Activated T-cell treated with anti-CD3 and anti-CD28 coated beads, Interleukin-2, amount 50 U/mL, for 72 hours (primary cell): ENCODE results near the gene CDKAL1. TPM values are rescaled to one million over a fixed set of nuclear protein-coding genes. Genes with fewer than 3 reads are reported as not detected.
"Not testable (repeated sequence)": the region's sequence is repeated elsewhere in the genome, so short reads cannot be mapped to it uniquely, and the experiment has no call there.

Experiments used
- ATAC-seq, 2 donors: fragments of 150-1000 bp; cut with Tn5 transposase; replicated peaks in 1 of 2; 2 replicates each; pipeline ENCODE4 v1.10.0; 2021; ENCODE audit warnings: moderate library complexity in 2 of 2, mild to moderate bottlenecking in 1 of 2
- DNase-seq, 2 donors: peaks; one replicate each; pipeline ENCODE4 v3.0.0; 2021 to 2022; ENCODE audit warnings: mixed read lengths in 1 of 2
- H3K27ac Mint-ChIP-seq: one replicate; pipeline ENCODE4 v1.8.0; 2022; ENCODE audit warnings: mild to moderate bottlenecking, moderate library complexity, mixed read lengths
- H3K27me3 Mint-ChIP-seq: one replicate; pipeline ENCODE4 v1.8.0; 2022; ENCODE audit warnings: low read depth, mixed read lengths
- H3K36me3 Mint-ChIP-seq, 2 donors: one replicate each; pipeline ENCODE4 v1.8.0; 2022; ENCODE audit warnings: mixed read lengths in 2 of 2, mild to moderate bottlenecking in 1 of 2; ENCODE audit not compliant: insufficient read depth in 2 of 2
- H3K4me1 Mint-ChIP-seq: one replicate; pipeline ENCODE4 v1.8.0; 2022; ENCODE audit warnings: low read depth, mixed read lengths
- H3K4me3 Mint-ChIP-seq, 2 donors: one replicate each; pipeline ENCODE4 v1.8.0; 2022; ENCODE audit warnings: mild to moderate bottlenecking in 2 of 2, mixed read lengths in 2 of 2, moderate library complexity in 2 of 2
- H3K9me3 Mint-ChIP-seq, 2 donors: one replicate each; pipeline ENCODE4 v1.8.0; 2022; ENCODE audit warnings: mixed read lengths in 2 of 2
- total RNA-seq, 2 donors: library from RNA; stranded (reverse); gene quantifications; one replicate each; pipeline ENCODE4 v1.2.3, GENCODE V29; 2022

The CDKAL1 gene
- total RNA-seq, result 10 to 100 TPM; 25.9 to 29.8 TPM

DNA sequence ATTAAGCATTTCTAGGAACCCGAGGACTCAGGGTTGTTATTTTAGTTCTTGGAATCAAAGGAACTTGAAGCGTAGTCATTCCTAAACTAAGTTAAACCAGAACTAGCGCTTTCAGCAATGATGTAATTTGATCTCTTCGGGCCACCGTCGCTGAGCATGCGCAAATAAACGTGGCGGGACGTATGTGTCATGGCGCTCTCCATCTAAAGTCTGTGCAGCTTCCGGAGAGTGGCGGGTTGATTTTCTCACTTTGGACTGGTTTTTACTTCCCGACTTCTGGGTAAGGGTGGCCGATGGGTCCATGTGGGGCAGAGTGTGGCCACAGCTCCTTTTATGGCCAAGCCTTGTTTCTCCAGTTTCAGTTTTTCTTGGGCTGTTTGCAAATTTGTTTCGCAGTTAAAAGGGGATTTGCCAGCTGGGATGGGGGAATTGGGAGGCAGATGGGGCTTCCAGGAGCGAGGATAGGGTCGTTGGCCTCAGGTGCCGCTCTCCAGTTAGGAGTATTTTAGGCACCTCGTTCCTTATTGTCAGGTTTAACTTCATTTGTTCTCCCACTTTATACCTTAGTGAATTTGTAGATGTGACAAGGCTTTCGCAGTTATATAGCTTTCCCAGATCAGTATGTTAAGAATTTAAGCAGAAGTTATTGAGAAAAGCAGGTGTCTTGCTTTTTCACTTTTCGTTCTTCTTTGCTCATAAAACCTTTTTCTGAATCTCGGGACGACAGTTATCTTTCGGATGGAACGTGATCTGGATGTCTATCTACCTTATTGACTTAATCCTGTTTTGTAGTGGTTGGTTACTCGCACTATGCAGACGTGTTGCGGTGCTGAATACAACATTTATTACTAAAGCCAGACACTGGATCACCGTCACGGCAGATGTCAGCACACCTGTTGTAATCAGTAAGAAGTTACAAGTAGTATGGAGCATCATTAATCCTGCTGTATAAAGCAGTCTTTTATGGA lies at the start of gene CDKAL1:
Gene CDKAL1 (plus strand): TSS at position 163 of the 968 bp plus-strand sequence. CDS start 11,894 bp downstream, outside the sequence.
- peak; percentile 88 to 90 for DNase-seq
- Mint-ChIP-seq H3K9me3 (no peaks in the 10 kb centered on the region), H3K4me1 (peaks cover 43% of the 10 kb centered on the region), H3K27ac (peak within 1 kb of the TSS; percentile 97), H3K36me3 (peaks cover 5 to 7% of the 10 kb centered on the region in 2 donors), H3K4me3 (peak within 1 kb of the TSS; percentile 92 to 98), H3K27me3 (no peaks in the 10 kb centered on the region)
- peak; percentile 93 to 94 for ATAC-seq

DNA sequence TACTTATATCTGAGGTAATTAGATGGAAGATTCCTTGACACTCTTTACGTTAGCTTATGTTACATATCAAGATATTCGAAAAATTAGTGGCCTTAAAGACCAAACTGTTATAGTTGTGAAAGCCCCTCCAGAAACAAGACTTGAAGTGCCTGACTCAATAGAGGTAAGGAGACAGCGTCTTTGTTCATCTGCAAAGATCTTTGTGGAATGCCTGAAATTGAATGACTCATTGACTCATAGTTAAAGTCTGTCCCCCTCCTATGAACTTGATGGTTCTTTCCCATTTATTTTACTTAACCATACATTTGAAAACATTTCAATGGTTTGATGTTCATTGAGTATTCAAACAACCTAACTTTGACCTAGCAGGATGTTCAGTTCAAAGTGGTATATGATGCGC lies 47.6 kb upstream of the CDKAL1 start:
- Mint-ChIP-seq H3K36me3 (peaks cover 5 to 32% of the 10 kb centered on the region in 2 donors), H3K27ac (no peak overlapping the region), H3K4me3 (no peak overlapping the region), H3K27me3 (no peaks in the 10 kb centered on the region), H3K4me1 (peaks cover 9% of the 10 kb centered on the region), H3K9me3 (no peaks in the 10 kb centered on the region)
- ATAC-seq, result no peak
- no peak for DNase-seq

DNA sequence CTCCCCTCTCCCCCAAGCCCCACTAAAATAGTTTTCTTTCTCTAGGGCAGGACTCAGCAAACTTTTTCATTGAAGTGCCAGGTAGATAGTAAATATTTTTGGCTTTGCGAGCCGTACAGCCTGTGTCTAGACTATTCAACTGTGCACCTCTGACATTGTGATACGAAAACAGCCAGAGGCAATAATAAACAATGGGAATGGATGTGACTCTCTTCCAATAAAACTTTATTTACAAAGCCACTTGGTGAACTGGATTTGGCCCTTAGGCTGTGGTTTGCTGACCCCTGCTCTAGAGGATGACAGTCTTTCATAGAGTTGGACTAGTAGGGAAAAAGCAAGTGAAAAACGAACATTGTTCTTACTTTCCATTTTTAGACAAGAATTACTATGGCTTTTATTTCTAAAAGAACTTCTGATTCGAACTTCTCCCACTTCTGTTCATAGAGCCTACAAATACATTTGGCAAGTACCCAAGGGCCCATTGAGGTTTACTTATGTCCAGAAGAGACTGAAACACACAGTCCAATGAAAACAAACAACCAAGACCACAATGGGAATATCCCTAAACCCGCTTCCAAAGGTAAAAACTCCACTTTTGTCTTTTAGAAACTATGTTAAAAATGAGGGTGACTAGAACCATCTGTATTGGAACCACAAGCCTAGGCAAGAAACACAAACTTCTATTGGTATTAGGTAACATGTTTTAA lies 46.4 kb upstream of the CDKAL1 start:
- peaks cover 9% of the 10 kb centered on the region for H3K4me1 Mint-ChIP-seq
- no peaks in the 10 kb centered on the region for H3K27me3 Mint-ChIP-seq
- H3K4me3 Mint-ChIP-seq, result no peak overlapping the region
- peak overlapping the region; percentile 72 for H3K27ac Mint-ChIP-seq
- ATAC-seq, result no peak
- no peak for DNase-seq
- no peaks in the 10 kb centered on the region for H3K9me3 Mint-ChIP-seq
- H3K36me3 Mint-ChIP-seq, result peaks cover 5 to 31% of the 10 kb centered on the region in 2 donors

DNA sequence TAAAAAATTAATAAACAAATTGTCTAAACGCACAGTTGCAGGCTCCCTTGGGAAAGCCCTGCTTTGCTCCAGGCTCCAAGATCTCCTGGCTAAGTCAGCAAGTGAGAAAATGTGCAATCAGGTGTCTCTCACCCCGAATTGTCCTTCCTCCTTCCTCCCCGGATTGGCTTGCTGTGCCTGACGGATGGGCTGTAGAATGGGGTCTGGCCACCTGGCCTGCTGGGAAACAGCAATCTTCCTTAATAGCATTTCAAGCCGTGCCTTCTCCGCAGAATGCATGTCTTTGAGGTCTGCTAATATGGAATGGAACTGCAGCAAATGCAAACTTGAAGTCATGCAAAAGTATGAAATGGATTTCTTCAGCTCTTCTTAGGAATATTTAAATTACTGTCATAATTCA lies 43.7 kb upstream of the CDKAL1 start:
- DNase-seq, result no peak
- no peaks in the 10 kb centered on the region for H3K27me3 Mint-ChIP-seq
- no peaks in the 10 kb centered on the region for H3K9me3 Mint-ChIP-seq
- H3K36me3 Mint-ChIP-seq, result peaks cover 5 to 22% of the 10 kb centered on the region in 2 donors
- no peak overlapping the region for H3K4me3 Mint-ChIP-seq
- ATAC-seq, result no peak
- no peak overlapping the region for H3K27ac Mint-ChIP-seq
- H3K4me1 Mint-ChIP-seq, result peaks cover 9% of the 10 kb centered on the region

DNA sequence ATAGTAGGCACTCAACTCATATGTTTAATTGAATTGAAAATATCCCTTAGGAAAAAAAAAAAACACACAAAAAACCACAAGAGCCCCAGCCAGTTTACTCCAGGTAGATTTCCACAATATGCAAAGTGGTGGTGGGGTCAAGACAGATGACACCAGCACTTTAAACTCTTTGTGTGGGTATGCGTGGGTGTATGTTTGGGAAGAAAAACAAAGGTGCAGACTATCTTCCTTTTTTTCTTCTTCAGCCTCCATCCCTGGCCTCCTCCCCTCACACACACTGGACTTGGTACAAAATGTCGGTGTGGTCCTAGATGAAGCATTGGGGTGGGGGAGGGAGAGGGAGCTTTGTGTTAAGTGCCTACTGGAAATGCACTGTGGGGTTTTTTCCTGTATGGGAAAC lies 42.2 kb upstream of the CDKAL1 start:
- no peaks in the 10 kb centered on the region for H3K27me3 Mint-ChIP-seq
- H3K4me1 Mint-ChIP-seq, result no peaks in the 10 kb centered on the region
- DNase-seq, result no peak
- H3K9me3 Mint-ChIP-seq, result no peaks in the 10 kb centered on the region
- no peak overlapping the region for H3K4me3 Mint-ChIP-seq
- no peak overlapping the region for H3K27ac Mint-ChIP-seq
- ATAC-seq, result no peak
- H3K36me3 Mint-ChIP-seq, result peaks cover 2 to 16% of the 10 kb centered on the region in 2 donors

DNA sequence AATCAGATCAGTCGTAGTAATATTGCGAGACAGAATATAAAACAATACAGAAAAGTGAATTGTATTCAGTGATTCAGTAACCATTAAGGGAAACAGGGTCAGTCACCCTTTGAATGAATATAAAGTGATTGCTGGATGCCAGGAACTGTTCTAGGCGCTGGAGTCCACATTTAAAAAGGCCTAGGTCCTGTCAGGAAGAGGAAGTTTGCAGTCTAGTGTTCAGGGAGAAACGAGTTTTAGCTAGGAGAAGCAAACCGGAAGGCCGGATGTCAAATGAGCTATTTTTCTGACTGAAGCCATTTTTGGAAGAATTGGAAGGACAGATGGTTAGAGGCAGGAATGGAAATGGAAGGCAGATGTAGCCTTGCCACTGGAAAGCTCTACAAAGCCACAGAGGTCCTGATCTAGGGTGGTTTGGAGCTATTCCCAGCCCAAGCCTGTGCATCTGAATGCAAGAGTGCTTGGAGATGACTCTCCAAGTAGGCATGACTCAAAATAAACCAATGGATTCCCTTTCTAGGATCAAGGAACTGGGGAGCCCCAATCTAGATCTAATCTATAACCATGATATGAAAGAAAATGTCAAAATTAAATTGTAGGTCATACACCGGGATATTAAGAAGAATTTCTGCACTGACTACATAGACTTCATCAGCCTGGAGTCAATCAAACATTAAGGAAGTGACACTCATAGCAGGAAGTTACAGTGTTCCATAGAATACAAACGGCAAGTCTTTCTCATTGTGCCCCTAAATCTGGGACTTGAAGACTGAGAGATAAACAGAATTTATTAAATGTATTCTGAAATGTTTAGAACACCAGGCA lies 36.8 kb upstream of the CDKAL1 start:
- no peaks in the 10 kb centered on the region for H3K27me3 Mint-ChIP-seq
- H3K27ac Mint-ChIP-seq, result no peak overlapping the region
- no peaks in the 10 kb centered on the region for H3K4me1 Mint-ChIP-seq
- no peaks in the 10 kb centered on the region for H3K36me3 Mint-ChIP-seq
- no peak overlapping the region for H3K4me3 Mint-ChIP-seq
- H3K9me3 Mint-ChIP-seq, result no peaks in the 10 kb centered on the region
- no peak for DNase-seq
- ATAC-seq, result no peak

DNA sequence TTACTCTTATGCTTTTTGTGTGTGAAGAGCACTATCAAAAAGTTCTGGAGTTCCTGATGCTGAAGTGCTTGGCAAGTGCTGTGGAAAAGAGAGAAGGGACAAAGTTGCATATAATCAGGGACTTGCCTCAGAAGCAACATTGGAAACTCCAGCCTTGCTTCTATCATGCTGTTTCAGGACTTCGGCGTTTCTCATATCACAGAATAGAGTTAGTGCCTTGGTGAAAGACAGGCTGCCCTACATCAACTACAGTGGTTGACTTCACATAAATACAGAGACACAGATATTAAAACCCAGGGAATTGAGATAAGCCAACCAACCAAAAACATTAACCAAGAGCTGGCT lies 36.2 kb upstream of the CDKAL1 start:
- no peak for ATAC-seq

DNA sequence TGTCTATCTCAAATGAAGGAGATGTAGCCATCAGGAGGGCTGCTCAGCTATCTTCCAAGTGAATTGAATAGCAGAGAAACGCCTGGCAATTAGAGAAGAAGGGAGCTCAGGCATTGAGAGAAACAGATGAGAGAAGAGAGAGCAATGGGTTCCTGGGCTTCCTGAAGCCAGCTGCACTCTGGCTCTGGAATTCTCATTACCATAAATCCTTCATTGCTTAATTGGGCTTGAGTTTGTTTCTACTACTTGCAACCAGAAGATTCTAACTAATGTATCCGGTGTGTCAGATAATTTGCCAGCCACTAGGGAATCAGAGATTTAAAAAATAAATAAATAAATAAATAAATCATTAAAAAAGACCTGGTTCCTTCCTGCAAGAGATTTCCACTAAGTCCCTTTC lies 25.0 kb upstream of the CDKAL1 start:
- H3K4me3 Mint-ChIP-seq, result no peak overlapping the region
- DNase-seq (no peak), ATAC-seq (no peak)
- no peaks in the 10 kb centered on the region for H3K4me1 Mint-ChIP-seq
- no peaks in the 10 kb centered on the region for H3K36me3 Mint-ChIP-seq
- no peak overlapping the region for H3K27ac Mint-ChIP-seq
- H3K9me3 Mint-ChIP-seq, result no peaks in the 10 kb centered on the region
- H3K27me3 Mint-ChIP-seq, result no peaks in the 10 kb centered on the region

More for the DNA sequence above, 36.2 kb upstream of the CDKAL1 start:
- Mint-ChIP-seq H3K36me3 (no peaks in the 10 kb centered on the region), H3K9me3 (no peaks in the 10 kb centered on the region), H3K4me3 (no peak overlapping the region), H3K27ac (no peak overlapping the region), H3K27me3 (no peaks in the 10 kb centered on the region), H3K4me1 (no peaks in the 10 kb centered on the region)
- no peak for DNase-seq

DNA sequence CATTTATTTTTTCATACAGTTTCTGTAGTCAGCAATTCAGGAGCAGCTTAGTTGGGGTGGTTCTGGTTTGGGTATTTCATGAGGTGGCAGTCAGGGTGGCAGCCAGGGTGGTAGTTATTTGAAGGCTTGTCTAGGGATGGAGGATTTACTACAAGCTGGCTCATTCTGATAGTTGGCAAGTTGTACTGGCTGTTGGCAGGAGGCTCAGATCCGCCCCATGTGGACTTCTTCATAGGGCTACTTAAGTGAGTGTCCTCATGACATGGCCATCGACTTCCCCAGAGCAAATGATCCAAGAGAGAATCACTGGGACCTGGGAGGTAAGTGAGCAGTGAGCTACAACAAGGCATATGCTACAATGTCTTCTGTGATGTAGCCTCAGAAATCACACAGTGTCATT lies 22.4 kb upstream of the CDKAL1 start:
- H3K4me3 Mint-ChIP-seq, result no peak overlapping the region
- no peaks in the 10 kb centered on the region for H3K9me3 Mint-ChIP-seq
- no peaks in the 10 kb centered on the region for H3K27me3 Mint-ChIP-seq

DNA sequence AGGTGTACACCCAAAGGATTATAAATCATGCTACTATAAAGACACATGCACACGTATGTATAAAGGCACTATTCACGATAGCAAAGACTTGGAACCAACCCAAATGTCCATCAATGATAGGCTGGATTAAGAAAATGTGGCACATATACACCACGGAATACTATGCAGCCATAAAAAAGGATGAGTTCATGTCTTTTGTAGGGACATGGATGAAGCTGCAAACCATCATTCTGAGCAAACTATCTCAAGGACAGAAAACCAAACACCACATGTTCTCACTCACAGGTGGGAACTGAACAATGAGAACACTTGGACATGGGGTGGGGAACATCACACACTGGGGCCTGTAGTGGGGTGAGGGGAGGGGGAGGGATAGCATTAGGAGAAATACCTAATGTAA lies 9.0 kb upstream of the CDKAL1 start:
- not testable (repeated sequence) for DNase-seq, H3K9me3 Mint-ChIP-seq, H3K36me3 Mint-ChIP-seq, H3K4me3 Mint-ChIP-seq, ATAC-seq, H3K27ac Mint-ChIP-seq
- H3K27me3 Mint-ChIP-seq, result peaks cover 13% of the 10 kb centered on the region
- H3K4me1 Mint-ChIP-seq, result peaks cover 16% of the 10 kb centered on the region

More for the DNA sequence above, 22.4 kb upstream of the CDKAL1 start:
- Mint-ChIP-seq H3K27ac (no peak overlapping the region), H3K36me3 (no peaks in the 10 kb centered on the region), H3K4me1 (no peaks in the 10 kb centered on the region)
- ATAC-seq, result no peak
- DNase-seq, result no peak

DNA sequence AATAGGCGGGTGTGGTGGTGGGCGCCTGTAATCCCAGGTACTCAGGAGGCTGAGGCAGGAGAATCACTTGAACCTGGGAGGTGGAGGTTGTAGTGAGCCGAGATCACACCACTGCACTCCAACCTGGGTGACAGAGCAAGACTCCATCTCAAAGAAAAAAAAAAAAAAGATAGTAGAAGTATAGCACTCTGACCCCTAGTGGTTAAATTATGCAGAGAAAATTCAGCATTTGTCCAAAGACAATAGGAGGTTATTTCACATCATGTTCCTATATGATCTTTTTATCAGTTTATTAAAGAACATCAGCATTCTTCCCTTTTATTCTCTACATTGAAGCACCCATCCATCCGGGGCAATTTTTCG lies 5.2 kb upstream of the CDKAL1 start:
- not testable (repeated sequence) for H3K27ac Mint-ChIP-seq, H3K27me3 Mint-ChIP-seq, H3K36me3 Mint-ChIP-seq, H3K4me3 Mint-ChIP-seq, H3K9me3 Mint-ChIP-seq
- DNase-seq, result peak in 1 of 2 donors; percentile 6
- peak; percentile 59 to 68 for ATAC-seq
- H3K4me1 Mint-ChIP-seq, result peaks cover 16% of the 10 kb centered on the region

DNA sequence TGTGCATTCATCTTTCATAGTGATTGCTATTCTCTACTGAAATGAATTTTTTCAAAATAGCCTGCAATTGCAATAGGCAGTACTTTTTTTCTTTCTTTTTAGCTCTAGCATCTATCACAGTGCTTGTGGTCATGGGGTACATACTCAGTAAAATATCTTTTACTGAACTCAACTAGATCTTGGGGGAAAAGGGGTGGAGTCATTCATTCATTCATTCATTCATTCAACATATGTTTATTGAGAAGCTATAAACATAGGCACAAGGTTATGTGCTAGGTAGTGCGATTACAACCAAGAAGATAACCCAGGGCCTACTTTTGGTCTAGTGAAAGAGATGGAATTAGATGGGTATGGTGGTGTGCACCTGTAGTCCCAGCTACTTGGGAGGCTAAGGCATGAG lies 1.4 kb upstream of the CDKAL1 start:
- H3K27me3 Mint-ChIP-seq, result no peaks in the 10 kb centered on the region
- H3K36me3 Mint-ChIP-seq, result peaks cover 5% of the 10 kb centered on the region in 2 donors
- peak overlapping the region in 1 of 2 donors; percentile 10 for H3K4me3 Mint-ChIP-seq

More for the DNA sequence above, 1.4 kb upstream of the CDKAL1 start:
- ATAC-seq, result no peak
- H3K9me3 Mint-ChIP-seq, result no peaks in the 10 kb centered on the region
- peak overlapping the region; percentile 79 for H3K27ac Mint-ChIP-seq
- DNase-seq, result no peak
- peaks cover 40% of the 10 kb centered on the region for H3K4me1 Mint-ChIP-seq
